NCI-H2081 treated with DMSO at 0.1 percent for 48 hours (cell line): ENCODE results near the gene SLC12A9.

ENCODE experiments used
- DNase-seq: peaks from one replicate; lab custom pipeline; 2025; lab: John Stamatoyannopoulos, UW

Gene SLC12A9

DNA sequence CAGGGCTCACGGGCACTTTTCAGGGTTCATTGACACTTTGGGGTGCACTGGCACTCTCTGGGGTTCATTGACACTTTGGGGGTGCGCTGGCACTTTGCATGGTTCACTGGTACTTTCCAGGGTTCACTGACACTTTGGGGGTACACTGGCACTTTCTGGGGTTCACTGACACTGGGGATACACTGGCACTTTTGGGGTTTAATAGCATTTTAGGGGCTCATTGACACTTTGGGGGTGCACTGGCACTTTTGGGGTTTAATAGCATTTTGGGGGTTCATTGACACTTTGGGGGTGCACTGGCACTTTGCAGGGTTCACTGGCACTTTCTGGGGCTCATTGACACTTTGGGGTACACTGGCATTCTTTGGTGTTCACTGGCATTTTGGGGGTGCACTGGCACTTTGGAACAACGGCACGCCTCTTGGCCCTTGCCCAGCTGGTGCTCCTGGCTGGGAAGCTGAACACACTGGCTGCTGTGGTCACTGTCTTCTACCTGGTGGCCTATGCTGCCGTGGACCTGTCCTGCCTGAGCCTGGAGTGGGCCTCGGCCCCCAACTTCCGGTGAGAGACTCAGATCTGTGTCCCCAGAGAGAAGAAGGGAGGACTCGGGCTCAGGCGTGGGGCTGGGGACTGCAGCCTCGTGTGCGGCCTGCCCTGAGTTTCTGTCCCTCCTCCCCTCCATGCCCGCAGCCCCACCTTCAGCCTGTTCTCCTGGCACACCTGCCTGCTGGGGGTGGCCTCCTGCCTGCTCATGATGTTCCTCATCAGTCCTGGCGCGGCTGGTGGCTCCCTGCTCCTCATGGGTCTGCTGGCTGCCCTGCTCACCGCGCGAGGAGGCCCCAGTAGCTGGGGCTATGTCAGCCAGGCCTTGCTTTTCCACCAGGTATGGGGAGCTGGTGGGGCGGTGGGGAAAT is 8.4 kb downstream of the SLC12A9 start:
- DNase-seq = no peak

DNA sequence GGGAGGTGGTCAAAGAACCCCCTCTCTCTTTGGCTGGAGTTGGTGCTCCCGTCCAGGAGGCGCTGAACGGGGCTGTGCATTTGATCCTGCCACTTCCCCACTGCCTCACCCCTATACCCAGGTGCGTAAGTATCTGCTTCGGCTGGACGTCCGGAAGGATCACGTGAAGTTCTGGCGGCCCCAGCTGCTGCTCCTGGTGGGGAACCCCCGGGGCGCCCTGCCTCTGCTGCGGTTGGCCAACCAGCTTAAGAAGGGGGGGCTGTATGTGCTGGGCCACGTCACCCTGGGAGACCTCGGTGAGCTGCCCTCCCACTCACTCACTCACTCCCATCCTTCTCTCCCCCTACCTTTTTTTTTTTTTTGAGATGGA is 9.1 kb downstream of the SLC12A9 start:
- no peak for DNase-seq

DNA sequence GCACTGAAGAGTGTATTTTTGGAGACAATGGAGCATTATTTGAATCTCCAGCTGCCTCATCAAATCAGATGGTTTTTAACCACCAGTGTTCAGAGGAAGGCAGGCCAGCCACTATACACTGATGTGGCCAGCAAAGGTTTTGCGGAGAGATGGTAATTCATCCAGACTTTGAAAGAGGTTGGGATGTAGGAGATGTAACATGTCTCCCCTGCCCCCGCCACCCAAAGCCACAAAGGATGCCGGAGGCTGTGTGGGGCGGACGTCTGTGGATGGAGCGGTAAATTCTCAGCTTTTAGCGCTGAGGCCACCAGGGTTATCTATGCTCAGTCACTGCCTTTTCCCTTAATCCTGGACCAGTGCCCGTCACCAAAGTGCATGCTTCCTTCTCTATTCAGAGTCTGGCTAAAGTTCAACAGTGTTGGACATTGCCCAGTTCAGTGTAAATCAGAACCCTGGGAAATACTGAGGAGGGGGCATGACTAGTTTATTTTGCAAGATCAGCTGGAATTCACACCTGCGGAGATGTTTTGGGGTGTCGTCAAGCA is 11.0 kb downstream of the SLC12A9 start:
- DNase-seq = no peak

DNA sequence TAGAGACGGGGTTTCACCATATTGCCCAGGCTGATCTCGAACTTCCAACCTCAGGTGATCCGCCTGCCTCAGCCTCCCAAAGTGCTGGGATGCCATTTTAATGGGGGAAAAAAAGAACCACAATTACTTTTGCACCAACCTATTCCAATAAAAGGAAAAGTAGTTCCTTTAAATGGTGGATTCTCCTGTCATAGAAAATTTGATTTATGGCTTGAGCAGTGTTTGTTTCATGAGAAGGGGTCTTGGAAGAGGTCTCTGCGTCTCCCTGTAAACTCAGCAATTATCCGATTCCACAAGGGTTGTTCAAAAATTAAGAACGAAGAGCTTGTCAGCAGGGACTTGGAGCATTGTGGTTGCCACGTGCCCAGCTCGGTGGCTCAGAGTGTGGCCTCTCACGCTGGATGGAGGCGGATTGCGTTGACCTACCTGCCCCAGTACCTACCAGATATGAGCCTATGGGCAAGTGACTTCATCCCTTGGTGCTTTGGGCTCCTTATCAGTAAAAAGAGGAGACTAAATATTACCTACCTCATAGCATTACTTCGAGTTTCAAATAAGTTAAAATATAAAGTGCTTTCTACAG is 11.8 kb downstream of the SLC12A9 start:
- no peak for DNase-seq

DNA sequence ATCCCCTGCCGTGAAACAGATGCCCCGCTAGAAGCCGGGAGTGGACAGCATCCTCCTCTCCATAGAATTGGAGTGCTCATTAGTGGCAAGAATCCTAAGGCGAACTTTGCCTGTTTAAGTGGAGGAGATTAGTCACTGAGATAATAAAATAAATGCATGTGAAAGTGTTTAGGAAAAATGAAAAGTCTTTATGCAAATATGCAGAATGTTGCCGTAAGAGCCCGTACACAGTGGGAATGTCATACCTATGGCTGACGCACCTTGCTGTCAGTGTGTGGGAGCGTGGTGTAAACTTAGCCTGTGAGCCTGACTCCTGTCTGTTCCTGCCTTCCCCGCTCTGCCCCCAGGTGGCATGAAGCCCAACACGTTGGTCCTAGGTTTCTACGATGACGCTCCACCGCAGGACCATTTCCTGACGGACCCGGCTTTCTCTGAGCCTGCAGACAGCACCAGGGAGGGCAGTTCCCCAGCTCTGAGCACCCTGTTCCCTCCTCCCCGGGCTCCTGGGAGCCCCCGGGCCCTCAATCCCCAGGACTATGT is 12.9 kb downstream of the SLC12A9 start:
- no peak for DNase-seq

DNA sequence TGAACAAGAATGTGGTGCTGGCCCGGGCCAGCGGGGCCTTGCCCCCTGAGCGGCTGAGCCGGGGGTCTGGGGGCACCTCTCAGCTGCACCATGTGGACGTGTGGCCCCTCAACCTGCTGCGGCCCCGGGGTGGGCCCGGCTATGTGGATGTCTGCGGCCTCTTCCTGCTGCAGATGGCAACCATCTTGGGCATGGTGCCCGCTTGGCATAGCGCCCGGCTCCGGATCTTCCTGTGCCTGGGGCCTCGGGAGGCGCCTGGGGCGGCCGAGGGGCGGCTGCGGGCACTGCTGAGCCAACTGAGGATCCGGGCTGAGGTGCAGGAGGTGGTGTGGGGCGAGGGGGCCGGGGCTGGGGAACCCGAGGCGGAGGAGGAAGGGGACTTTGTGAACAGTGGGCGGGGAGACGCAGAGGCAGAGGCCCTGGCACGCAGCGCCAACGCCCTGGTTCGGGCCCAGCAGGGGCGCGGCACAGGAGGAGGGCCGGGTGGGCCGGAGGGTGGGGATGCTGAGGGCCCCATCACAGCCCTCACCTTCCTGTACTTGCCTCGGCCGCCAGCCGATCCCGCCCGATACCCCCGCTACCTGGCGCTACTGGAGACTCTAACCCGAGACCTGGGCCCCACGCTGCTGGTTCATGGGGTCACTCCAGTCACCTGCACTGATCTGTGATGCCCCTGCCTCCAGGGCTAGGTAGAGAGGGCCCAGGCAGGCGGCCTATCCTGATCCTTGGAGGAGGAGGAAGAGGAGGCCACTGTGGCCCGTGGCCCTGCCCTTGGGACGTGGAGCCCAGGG is 13.6 kb downstream of the SLC12A9 start:
- no peak for DNase-seq

DNA sequence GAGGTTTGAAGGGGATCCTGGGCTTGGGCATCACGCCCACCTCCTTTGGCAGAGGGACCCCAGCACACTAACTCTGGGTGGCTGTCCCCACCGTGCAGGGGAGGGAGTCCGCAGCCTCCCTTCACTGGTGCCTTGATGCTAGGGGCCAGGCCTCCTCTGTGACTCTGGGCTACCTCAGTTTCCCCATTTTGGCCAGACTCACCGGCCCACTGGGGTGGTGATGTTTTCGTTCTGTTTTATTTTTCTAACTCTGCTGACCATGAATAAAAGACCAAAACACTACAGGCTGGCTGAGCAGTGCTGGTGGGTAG is 14.2 kb downstream of the SLC12A9 start:
- DNase-seq = no peak

DNA sequence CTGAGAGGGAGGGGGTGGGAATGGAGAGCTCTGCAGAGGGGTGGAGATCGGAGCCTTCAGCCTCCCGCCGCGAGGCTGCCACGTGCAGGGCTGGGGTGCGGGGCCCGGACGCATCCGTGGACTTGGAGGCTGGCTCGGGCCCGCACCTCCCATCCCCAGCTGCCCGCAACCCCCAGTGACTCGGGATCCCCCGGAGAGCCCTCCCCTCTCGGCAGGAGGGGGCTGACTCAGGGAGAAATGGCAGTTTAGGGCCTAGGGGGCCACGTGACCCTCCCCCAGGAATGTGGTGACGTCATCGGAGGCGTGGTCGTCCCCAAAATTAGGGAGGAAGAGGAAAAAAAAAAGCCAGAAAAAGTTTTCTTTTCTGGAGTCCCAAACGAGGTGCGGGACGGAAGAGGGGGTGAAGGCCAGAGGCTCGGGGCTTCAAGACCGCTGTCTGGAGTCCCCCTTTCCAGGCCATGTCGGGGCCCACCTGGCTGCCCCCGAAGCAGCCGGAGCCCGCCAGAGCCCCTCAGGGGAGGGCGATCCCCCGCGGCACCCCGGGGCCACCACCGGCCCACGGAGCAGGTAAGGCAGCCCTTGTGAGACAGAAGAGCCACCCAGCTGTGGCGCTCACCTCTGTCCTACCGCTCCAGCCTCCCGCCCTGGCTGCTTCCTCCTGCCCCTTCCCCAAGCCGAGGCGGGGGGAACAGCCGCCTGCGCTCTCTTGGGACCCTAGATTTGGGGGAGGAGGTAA is 14.7 kb downstream of the SLC12A9 start, which contains the start of gene TRIP6:
Gene TRIP6, plus strand, starts transcription at position 348 of the 736 bp plus-strand sequence. Its CDS starts 111 bp downstream, at position 459.
- no peak for DNase-seq

DNA sequence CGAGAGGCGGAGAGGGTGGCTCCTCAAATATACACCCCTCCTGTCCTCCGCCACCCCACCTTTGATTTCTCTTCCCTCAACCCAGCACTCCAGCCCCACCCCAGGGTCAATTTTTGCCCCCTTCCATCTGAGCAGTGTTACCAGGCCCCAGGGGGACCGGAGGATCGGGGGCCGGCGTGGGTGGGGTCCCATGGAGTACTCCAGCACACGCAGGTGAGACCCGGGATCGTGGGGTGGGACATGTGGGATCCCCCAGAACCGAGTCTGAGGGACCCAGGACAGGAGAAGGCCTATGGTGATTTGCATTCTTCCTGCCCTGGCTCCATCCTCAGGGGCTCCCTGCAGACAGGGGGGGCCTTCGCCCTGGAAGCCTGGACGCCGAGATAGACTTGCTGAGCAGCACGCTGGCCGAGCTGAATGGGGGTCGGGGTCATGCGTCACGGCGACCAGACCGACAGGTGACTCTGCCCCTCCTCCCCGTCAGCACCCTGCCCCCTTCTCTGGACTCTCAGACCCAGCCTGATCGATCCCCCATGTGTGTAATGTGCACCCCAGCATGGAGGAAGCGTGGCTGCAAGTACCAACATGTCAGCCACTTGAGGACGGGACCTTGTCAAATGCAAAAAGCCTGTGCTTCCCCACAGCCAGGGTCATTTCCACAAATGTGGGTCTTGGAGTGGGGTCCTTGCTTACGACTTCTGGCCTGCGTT is 15.4 kb downstream of the SLC12A9 start:
- no peak for DNase-seq

DNA sequence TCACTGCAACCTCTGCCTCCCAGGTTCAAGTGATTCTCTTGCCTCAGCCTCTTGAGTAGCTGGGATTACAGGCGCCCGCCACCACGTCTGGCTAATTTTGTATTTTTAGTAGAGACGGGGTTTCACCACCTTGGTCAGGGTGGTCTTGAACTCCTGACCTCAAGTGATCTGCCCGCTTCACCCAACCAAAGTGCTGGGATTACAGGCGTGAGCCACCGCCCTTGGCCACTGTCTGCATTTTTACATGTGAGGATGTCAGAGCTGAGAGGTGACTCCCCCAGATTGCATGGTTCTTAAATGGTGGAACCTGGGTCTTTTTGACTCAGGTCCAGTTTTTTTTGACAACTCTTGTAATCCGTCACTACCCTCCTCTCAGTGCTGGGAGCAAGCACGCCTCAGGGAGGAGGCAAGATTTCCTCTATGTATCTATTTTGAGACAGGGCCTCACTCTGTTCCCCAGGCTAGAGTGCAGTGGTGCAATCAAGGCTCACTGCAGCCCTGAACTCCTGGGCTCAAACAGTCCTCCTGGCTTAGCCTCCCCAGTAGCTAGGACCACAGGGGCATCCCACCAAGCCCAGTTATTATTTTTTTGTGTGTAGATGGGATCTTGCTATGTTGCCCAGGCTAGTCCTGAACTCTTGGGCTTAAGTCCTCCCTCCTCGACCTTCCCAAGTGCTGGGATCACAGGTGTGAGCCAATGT is 21.2 kb downstream of the SLC12A9 start:
- no peak for DNase-seq

DNA sequence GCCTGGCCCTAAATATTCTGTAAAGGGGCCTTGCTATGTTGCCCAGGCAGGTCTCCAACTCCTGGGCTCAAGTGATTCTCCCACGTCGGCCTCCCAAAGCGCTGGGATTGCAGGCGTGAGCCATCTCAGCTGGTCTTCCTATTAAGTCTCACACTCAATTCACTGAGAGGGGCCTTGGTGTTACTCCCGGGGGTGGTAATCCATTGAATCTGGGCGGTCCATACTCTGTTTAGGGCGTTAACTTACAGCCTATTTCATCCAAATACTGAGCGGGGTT is 21.7 kb downstream of the SLC12A9 start:
- no peak for DNase-seq

DNA sequence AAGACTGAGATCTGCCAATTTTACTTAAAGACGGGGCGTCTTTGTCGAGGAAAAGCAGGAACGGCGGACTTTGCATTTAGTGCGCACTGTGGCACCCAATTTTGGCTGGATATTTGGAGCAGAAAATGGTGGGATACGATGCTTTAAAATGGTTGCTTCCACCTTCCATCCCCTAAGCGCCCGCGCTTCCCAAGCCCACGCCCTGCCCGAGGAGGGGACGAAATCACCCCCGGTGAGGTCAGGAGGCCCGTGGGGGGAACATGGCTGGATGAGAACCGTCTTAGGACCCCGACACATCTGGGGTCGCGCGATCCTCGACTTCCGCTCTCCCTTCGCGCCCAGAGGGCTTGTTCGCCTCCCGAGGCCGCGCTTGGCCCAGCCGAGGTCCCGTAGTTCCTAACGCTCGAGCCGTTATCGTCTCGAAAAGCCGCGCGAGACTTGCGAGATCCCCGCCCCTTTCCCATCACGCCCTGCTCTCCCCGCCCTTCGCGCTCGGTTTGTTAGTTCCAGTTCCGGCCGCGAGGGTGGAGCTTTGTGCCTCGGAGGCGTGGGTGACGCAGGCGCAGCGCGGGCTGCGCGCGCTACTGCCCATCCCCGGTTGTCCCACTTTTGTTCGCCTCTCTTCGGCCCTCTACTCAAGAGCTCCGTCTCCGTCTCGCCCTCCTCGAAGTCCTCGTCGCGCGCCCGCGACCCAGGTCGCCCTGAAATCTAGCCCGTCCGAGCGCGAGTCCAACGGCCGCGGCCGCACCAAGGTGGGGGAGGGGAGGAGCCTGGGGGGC is 22.3 kb downstream of the SLC12A9 start, which contains the start of gene SRRT:
Gene SRRT, plus strand, starts transcription at position 527 of the 779 bp plus-strand sequence. CDS start 488 bp downstream, outside the sequence.
- DNase-seq = peak; percentile 91

DNA sequence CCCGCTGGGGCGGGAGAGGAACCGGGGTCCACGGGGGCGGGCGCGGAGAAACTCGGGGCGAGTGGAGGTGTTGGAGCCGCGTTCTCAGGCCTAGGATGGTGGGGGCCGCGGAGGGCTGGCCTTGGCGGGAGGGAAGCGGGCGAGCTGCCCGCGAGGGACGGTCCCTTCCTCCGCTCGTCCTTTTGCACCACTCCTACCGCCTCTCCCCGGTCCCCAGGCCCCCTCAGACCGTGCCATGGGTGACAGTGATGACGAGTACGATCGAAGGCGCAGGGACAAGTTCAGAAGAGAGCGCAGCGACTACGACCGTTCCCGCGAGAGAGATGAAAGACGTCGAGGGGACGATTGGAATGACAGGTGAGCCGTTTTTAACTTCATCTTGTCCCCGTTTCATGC is 22.8 kb downstream of the SLC12A9 start:
- no peak for DNase-seq

DNA sequence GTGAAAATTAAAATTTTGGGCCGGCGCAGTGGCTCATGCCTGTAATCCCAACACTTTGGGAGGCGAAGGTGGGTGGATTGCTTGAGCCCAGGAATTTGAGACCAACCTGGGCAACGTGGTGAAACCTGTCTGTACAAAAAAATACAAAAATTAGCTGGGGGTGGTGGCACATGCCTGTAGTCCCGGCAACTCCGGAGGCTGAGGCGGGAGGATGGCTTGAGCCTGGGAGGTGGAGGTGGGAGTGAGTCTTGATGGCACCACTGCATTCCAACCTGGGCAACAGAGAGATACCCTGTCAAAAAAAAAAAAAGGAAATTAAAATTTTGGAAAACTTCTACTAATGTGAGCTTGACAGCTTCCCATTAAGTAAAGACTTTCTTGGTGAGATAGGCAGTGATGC is 25.5 kb downstream of the SLC12A9 start:
- DNase-seq = no peak

DNA sequence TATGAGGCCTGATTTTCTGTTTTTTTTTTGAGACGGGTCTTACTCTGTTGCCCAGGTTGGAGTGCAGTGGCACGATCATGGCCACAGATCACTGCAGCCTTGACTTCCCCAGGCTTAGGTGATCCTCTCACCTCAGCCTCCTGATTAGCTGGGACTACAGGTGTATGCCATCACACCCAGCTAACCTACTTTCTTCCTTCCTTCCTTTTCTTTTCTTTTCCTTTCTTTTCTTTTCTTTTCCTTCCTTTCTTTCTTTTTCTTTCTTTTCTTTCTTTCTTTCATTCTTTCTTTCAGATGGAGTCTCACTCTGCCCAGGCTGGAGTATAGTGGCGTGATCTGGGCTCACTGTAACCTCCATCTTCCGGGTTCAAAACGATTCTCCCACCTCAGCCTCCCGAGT is 26.2 kb downstream of the SLC12A9 start:
- DNase-seq = no peak

DNA sequence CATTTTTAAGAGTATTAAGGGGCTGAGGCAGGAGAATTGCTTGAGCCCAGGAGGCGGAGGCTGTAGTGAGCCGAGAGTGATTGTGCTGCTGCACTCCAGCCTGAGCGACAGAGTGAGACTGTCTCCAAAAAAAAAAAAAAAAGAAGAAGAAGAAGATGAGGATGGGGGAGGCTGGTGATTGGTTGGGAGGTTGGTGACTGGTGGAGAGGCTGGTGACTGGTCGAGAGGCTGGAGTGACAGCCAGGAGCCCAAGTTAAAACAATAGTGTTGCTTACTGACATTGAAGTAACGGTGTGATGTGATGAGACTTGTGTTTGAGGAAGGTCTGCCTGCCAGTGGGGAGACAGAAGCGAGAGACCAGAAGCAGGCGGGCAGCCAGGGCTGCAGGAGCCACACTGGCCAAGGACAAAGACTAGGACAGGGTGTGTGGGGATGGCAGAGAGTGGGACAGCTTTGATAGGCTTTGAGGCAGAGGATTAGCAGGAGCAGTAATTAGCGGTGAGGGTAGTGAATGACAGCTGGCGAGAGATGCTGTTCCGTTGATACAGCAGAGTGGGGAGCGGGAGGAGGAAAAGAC is 27.3 kb downstream of the SLC12A9 start:
- DNase-seq = no peak

DNA sequence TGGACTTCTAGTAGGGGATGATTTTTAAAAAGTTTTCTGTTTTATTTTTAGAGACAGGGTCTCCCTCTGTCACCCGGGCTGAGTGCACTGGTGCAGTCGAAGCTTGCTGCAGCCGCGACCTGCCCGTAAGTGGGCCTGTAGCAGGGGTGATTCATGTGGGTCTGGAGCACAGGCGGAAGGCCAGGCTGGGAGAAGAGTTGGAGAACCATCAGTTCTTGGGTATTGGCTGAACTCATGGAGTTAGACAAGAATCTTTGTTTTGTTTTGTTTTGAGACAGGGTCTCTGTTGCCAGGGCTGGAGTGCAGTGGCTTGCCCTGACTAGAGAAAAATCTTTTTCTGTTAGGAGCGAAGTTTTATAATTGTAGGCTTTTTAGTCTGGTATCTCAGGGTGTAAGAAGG is 28.1 kb downstream of the SLC12A9 start:
- DNase-seq = no peak

DNA sequence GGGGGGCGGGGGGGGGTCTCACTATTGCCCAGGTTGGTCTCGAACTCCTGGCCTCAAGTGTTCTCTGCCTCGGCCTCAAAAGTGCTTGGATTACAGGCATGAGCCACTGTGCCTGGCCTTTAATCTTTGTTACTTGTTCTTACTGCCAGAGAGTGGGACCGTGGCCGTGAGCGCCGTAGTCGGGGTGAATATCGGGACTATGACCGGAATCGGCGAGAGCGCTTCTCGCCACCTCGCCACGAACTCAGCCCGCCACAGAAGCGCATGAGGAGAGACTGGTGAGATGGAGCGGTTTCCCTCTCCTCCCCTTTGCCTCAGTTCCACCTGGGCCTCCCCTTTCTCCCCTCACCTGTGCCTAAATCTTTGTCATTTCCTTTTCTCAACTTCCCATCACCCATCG is 28.6 kb downstream of the SLC12A9 start:
- no peak for DNase-seq

DNA sequence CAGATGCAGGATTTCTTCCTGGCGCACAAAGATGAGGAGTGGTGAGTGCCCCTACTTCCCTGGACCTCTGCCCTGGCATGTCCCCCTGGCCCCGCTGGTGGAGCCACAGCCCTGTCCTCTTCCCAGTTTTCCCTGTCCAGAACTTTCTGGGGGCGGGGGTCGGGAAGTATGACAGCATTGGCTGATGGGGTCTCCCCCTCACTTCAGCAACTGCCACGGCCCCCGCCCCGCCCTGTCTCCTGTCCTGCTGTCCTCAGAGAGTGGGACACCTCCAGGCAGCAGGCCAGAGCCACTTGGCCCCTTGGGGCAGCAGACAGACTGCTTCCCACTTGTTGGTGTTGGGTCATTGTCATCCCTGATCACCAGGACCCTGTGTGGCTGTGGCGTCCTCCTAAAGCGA is 29.7 kb downstream of the SLC12A9 start:
- DNase-seq = no peak
